Activated effector memory CD4-positive, alpha-beta T cell treated with anti-CD3 and anti-CD28 coated beads, Interleukin-2, amount 50 U/mL, for 16 hours (primary cell): ENCODE results near the gene CCNK.

Source experiments
- DNase-seq: peaks from one replicate; pipeline ENCODE4 v3.0.0-alpha.2; 2020

Gene CCNK

DNA sequence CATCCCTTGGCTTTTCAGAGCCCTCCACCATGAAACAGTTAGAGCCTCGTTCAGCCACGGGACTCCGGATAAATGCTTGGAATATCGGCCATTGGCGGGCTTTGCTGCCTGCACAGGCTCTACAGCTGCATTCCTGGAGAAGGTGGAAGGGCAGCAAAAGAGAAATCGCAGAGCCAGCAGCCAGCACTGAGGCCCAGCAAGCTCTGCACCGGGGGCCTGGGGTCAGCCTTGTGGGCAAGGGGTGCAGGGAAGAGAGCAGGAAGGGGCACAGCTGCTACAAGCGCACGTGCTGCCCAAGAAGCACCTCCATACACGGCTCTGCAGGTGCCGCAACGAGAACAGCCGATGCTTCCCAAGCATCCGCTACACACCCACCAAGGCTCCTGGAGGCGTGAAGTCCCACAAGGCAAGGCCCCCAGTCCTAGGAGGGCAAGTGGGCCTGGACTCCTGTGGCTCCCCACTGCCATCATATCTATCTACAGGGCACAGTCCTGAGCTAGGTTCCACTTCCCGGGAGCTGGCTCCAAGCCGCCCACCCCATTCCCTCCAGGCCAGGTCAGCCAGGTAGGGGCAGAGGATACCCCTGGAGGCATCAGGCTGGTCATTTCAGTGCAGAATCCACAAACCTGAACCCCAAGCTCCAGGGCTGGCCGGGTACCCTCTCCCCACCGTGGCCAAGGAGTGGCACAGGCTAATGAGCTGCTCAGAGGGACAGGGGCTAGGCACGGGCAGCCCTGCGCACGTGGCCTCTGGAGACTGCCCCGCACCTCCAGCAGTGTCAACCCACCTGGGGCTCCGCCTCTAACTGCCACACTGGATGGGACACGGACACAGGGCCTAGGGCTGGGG is 40.2 kb downstream of the CCNK start:
- no peak for DNase-seq

DNA sequence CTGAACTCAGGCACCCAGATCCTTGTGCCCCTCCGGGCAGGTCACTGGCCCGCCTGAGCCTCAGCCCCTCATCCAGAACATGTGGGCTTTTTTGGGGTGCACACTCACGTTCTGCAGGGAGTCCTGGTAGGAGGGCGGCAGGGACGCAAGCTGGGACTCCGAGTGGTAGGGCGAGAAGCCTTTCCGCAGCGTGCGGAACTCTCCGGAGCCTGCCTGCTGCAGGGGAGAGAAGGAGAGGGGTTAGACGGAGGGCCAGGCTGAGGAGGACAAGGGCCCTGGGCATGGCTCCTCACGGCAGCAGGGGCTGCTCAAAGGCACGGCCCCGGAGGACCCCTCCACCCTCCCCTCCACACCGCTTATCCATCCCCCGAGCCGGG is 40.8 kb downstream of the CCNK start:
- DNase-seq, result no peak

DNA sequence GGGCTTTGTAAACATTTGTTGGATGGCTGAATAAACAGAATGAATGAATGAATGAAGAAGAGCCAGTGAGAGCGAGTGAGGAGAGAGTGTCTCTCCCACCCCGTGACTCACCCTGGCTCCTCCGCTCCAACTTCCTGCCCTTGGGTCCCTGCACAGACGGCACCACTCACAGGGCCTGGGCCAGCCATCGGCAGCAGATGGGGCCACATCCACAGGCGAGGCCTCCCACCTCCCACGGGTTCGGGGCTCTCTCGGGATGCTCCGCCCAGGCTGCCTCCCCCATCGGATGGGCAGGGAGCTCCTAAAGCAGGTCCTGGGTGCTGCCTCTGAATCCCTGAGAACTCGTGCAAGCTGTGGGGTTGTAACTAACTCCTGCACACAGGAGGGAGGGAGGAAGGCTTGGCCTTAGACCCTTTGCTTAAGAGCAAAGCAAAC is 41.3 kb downstream of the CCNK start:
- no peak for DNase-seq

DNA sequence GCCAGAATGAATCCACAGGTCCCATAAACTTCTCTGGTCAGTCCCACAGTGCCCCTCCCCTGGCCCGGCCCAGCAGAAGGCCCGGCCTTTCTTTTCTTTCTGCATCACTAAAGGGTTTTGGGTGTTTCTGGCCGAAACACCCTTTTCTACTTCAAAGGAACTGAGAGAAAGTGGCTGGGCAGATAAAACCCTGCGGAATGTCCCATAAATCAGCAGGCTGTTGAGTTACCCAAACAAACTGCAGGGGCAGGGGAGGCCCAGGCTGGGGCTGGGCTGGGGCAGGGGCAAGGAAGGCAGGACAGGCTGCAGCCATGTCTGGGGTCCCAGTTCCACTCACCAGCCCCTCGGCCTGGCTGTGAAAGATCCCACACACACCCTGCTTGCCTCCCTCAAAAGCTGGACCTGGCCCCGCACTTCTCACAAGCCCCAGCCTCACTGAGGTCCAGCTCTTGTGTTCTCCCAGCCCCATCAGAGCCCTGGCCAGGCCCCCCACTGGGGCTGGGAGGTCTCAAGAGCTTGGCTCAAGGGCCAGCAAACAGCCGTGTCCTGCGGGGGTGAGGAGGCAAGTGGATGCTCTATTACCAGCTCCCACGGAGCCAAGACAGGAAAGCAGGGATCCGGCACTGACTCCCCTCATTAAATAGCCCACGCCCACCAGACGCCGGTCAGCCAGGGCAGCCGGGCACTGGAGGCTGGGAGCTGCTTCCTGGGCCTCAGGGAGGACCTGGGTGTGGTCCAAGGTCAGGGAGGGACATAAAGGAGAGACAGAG is 41.9 kb downstream of the CCNK start:
- DNase-seq, result no peak

DNA sequence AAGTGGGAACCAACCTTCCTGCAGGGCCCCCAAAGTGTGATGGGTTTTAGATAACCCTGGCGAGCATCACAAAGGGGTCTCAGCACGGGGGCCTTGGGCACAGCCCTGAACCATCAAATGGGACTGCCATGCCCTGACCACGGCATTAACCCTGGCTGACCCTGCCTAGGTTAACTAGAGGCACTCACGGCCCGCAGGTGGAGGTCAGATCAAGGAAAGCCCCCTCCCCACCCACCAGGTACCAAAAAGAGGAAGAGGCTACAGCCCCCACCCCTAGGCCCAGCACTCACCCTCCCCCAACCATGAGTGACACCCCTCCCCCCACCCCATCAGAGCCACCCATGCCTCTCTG is 42.5 kb downstream of the CCNK start:
- no peak for DNase-seq

DNA sequence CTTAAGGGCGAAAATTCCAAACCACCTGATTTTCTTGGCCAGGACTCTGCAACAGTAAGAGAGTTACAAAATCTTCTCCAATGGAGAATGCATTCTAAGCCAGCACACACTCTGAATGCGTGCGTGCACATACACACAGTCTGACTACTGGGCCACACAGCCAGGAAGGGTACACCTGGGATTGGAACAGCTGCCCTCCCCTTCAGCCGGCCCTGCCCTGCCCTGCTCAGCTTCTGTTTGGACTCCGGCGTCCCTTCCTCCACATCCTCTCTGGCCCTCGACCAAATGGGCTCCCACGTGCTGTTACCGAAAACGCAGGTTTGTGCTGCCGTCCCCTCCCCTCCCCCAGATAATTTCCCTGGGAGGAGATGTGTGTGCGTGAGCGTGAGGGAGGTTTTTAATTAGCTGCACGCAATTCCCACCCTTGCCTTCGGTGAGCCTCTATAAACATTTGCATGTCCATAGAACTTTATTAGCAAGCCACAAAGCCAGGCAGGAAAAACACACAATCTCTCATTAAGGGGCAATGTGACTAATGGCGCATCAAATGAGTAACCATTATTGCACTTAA is 43.0 kb downstream of the CCNK start:
- DNase-seq, result no peak

DNA sequence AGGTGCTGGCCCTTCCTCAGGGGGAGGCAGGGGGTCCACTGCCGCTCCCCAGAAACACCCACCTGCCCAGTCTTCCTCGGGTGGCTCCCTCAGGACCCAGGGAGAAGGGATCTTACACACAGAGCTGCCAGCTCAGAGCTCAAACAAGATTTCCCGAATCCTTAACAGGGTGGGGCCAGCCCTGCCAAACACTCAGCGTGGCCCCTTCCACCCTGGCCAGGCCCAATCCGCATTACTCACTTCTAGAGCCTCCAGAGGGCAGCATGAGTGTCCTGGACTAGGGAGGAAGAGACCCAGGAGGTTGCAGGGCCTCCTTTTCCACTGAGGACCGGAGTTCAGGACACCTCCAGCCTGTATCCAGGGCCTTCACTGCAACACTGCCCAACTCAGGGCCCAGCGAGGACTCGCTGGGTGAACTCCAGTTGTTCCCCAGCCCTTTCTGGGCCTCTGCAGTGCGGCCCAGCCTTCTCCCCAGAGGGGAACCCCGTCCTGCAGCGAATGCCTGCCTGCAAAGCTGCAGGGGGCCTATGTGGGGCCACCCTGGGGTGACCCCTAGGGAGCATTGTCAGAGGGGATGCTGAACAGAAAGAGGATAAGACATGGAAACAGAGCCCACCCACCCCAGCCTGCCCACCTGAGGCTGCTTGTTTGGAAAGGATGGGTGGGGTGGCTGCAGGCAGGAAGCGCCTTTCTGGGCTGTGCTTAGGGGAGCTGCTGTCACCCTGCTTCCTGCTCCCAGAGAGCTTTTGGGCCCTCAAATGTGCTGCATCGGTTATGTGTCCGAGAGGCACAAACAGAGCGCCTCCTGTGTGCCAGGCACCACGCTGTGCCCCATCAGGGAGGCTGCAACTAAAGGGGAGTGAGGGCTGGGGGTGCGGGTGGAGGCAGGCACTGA is 43.8 kb downstream of the CCNK start:
- no peak for DNase-seq

DNA sequence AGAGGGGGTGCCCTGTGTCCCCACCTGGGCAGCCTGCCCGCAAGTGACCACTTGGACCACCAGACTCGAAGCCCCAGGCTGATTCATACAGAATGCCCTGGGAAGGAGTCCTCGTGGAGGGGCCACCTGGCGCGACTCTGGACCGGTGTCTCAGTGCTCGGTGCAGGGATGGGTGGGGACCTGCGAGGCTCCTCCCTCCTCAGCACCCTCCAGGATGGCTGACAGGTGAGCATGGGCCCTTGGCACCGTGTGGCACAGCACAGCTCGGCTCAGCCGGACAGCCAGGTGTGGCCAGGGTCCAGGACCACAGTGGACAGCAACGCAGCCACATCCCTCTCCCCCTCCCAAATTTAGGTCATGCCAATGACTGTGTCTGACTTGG is 44.5 kb downstream of the CCNK start:
- DNase-seq, result no peak

DNA sequence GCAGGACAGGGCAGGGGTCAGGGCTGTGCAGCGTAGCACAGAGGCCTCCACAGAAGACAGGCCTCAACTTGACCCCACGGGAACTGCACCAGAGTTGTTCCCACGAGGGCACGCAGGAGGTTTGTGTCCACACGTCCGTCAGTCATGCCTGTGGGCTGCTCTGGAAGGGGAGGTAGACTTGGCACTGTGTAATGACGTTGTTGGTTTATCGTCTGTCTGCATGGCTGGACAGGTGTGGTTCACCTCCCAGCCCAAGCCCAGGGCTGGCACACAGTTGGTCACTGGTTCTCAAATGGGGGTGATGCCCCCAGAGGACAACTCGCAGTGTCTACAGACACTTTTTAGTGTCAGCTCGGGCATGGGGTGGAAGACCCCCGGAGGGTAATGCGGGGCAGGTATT is 45.8 kb downstream of the CCNK start:
- DNase-seq, result no peak

DNA sequence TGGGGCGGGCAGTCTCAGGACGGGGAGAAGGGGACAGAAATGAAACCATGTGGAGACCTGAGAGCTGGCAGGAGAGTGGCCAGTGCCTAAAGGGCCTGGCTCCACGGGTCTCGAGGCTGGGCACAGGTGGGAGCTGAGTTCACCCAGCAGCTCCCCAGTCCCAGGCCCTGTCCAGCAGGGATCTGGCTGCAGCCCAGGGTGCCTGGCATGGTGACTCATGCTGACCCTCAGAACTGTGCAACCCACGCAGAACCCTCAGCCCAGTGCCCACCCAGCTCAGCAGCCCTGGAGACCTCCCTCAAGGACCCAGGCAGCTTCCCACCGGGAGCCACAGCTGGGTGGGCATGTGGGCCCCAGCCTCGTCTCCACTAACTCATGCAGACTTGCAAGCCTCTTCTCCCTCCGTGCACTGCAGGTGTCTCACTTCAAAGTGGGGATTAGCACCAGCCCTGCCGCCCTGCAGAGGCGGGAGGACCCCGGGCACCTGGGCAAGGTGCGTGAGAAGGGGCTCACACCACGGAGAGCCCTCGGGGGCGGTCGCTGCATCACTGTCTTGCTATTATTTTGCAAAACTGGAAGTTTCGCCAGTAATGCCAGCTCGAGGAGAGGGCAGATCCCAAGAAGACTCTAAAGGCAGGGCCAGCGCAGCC is 46.3 kb downstream of the CCNK start:
- DNase-seq, result no peak

DNA sequence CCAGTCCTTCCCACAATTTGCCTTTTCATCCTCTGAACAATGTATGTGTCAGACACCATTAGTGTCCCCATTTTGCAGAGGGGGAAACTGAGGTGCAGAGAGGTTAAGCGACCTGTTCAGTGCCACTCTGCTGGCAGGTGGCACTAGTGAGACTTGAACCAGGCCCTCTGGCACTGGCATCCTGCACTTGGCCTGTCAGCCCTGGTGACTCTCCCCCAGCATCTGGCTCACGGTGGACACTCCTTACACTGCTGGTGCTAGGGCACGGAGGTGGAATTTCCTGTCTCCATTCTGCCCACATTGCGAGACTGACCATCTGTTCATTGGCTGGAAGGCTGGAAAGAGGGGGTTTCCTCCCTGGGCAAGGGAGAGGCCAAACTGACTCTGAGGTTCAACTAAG is 48.7 kb downstream of the CCNK start:
- DNase-seq, result no peak

DNA sequence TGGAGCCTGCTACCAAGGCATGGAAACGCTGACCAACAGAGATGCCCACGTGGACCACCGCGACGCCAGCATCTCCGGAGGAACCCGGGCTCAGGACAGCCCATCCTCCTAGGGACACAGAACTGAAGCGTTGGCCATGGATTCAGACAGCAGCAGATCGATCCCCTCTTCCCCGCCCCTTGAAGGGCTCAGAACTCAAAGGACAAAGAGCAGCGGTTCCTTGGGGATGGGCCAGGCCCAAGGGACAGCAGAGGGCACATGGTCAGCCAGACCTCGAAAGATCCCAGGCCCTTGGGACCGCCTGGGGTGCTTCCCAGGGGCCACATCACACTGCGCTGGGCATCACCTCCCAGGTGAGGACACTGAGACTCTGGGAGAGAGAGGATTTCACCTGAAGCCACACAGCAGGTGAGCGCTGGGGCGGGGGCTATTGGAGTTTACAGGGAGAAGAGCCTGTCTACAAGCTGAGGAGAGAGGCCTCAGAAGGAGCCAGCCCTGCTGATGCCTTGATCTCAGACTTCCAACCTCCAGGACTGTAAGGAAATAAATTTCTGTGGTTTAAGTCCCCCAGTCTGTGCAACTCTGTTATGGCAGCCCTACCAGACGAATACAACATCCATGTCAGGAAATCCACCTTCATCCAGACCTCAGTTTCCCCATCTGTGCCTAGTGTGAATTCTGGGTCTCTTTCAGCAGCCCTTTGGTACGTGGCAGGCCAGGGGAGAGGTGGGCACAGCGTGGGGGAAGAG is 49.4 kb downstream of the CCNK start:
- DNase-seq, result no peak

DNA sequence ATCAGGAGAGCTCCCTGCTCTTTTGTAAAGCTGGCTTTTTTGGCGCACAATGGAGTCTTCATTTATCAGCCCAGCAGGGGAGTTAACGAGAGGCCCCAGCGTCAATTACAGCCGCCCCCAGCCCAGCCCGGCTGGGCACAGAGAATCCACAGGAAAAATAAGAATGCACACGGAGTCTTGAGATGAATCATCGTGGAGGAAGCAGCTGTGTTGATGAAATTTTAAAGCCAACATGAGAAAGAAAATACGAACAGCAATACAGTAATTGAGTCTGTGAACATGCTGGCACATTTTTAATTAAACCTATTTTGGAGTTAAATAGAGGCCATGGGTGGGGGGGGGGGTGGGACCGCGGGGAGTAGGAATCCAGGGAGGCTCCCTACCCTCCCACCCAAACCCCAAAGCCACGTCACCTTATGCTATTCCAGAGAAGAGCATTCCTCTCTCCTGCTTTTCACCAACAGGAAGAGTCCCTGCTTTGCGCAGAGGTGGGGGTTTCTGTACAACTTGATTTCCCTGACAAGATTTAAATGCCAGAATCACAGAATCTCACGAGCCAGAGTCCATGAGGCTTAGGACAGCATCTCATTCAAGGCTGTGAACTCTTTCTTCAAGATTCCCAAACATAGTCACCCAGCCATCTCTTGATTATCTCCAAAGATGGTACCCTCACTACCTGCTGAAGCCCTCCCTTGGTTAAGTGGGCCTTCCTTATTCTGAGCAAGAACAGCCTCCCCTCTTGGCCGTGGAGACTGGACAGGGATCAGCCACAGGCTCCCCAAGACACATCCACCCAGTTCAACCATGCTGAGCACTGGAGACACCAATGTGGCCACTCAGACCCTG is 50.3 kb downstream of the CCNK start:
- no peak for DNase-seq

DNA sequence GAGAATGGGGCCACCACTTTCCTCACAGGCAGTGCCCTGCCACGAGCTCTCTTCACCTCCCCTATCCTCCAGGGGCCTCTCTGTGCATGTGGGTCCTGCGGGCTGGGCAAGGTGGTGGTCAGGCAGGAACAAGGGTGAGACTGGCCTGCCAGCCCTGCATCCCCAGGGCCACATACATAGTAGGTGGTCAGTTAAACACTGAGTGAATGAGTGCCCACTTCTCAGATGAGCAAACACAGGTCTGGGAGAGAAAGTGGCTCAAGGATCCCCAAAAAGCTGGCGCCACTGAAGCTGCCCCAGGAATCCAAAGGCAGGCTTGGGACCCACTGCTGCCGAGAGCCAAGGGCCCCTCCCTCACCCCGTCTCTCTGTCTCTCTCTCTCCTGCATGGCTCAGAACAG is 51.1 kb downstream of the CCNK start:
- no peak for DNase-seq

DNA sequence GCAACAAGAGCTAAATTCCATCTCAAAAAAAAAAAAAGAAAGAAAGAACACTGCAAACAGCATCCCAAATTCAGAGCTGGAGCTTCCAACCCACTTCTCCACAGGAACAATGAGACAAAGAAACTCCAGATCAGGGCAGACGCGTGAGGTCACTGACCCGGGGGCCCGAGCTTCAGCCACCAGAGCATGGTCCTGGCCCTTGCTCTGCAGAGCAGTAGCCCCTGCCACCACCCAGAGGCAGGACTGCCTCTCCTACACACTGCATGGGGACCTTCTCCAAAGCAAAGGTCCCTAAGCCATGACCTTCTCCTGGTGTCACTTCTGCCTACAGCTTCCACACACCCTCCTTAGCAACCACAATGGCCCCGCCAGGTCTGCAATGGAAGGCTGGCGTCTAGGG is 53.1 kb downstream of the CCNK start:
- no peak for DNase-seq

DNA sequence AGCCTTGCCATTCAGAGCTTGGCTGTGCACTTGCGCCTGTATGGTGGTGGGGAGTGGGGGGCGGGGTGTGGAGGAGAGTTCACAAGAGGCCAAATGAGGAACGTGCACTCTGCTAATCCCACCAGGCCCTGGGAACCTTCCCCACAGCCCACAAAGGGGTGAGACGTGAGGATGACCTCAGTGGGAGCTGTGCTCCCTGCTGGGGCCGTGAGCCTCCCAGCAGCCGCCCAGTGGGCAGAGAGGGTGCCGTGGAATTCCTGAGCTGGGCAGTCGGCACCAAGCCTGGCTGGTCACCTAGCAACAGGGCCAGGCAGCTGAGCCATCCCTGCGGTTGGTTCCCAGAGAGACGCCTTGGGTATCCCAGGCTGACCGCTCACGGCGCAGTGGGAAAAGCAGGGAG is 53.7 kb downstream of the CCNK start:
- no peak for DNase-seq

DNA sequence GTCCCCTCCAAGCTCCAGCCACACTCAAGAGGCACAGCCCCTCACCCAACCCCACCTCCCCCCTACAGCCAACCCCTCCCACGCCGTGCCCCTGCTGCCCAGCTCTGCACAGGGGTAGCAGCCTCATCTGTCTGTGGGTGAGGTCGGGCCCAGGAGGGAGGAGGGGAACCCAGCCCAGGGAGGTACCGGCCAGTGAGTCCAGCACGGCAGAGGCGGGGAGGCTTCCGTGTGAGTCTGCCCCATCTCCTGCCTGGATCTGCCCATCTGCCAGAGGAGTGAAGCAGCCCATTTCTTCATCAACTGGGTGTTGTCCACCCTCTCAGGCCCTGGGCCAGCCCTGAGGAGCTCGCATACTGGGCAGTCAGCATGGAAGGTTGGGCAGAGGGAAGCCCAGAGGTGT is 54.2 kb downstream of the CCNK start:
- DNase-seq, result no peak

DNA sequence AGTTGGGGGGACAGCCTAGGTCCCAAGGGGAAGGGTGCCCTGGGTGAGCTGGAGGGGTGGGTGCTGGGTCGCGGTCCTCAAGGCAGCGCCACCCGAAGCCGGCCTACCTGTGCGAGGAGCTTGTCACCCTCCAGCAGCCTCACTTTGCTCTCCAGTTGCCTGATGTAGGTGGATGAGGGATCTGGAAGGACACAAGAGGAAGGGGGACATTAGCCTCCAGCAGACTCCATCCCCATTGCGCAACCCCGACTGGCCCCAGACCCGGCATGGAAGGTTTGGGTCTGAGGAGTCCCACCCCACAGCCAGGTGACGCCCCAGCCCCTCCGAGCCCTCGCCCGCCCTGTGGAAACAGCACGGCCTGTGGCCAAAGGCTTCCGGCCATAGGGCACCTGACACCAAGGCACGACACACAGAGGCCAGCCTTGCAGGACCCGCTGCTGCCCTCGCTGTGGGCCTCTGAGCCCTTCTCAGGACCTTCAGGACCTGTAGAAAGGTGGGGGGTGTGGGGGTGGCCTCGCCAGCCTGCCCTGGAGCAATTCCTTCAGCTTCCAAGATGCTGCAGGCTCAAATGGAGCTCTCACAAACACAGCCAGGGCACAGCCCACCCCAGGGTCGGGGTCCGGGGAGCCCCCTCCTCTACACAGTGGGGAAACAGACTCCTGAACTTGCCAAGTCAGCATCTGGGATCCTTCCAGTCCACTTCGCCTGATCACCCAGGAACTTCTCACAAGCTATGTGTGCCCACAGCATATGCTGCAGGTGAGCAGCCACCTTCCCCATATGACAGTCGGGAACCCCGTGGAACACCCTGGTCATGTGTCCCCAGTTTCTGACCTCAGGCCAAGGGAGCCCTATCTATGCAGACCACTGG is 54.9 kb downstream of the CCNK start:
- DNase-seq, result no peak

DNA sequence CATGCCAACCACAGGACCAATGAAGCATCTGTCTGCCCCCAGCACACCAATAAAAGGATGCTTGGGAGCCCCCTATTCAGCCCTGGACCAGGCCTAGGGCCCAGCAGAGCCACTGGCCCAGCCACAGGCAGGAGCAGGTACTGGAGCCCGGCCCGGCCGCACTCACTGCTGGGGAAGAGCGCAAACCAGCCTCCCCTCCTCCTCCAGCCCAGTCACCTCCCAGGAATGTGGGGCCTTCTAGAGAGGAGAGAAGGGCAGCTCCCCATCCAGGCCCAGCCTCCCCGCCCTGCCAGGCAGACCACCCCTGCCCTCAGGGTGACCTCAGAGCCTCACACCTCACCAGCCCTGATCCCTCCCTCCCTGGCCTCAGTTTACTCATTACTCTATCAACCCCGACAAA is 56.2 kb downstream of the CCNK start:
- no peak for DNase-seq

DNA sequence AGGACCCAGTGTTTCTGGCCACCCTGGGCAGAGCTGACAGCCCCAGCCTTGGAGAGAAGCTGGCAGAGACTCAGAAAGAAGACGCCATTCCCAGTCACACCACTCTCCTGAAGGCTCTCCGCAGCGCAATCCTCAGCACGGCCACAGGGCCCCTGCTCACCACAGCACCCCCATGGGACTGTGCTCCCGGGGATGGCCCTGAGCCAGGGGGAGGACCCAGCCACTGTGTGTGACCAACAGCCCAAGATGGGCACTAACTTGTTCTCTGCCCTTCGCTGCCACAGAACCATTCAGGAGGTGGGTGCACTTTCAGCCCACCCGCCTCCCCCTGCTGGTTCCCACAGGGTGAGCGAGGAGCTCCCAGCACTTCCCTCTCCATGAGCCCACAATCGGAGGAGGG is 57.1 kb downstream of the CCNK start:
- DNase-seq, result no peak
